IMR-90 (cell line): ENCODE measurements around the gene ATOSA. TPM values are rescaled to one million over a fixed set of nuclear protein-coding genes. Genes with fewer than 3 reads are reported as not detected.

Source experiments
- ATAC-seq: fragments of 200-7000 bp; cut with Tn5 transposase; 2 replicates; pipeline ENCODE4 v1.9.1; 2020; ENCODE audit warnings: low read depth, mild to moderate bottlenecking, moderate library complexity
- BruUV-seq: library from RNA; stranded (reverse); fragments of 400-500 nt; replicated peaks from 2 replicates; lab custom pipeline; 2021; lab: Mats Ljungman, UMichigan
- CTCF ChIA-PET: fragments of 300-600 bp; formaldehyde crosslinking; extraction: SDS; loops from one replicate; lab custom pipeline; 2021; ENCODE audit warnings: antibody characterized with exemption; lab: Yijun Ruan, JAX
- POLR2A ChIA-PET: fragments of 300-600 bp; sonication (Branson Sonifier 250); formaldehyde crosslinking; loops from one replicate; lab custom pipeline; 2022; ENCODE audit warnings: antibody characterized with exemption; ENCODE audit not compliant: unreplicated experiment; lab: Charles Lee
- DNase-seq: peaks from one replicate; pipeline ENCODE4 v3.0.0; 2013
- H2AFZ ChIP-seq: replicated peaks from 2 replicates; pipeline ENCODE3; 2013; ENCODE audit warnings: low read length, mild to moderate bottlenecking; ENCODE audit not compliant: poor library complexity
- H2AK5ac ChIP-seq: 2 replicates; pipeline ENCODE4 v1.6.1; 2013; ENCODE audit warnings: low read depth, low read length, inconsistent platforms
- H2AK9ac ChIP-seq: replicated peaks from 2 replicates; pipeline ENCODE3; 2013; ENCODE audit warnings: mild to moderate bottlenecking, low read depth, low read length, moderate library complexity; ENCODE audit not compliant: poor library complexity
- H2BK120ac ChIP-seq: 2 replicates; pipeline ENCODE4 v1.6.1; 2013; ENCODE audit warnings: low read depth, low read length, inconsistent platforms
- H2BK15ac ChIP-seq: 3 replicates; pipeline ENCODE4 v1.6.1; 2013; ENCODE audit warnings: low read depth, low read length, inconsistent platforms
- H2BK20ac ChIP-seq: 2 replicates; pipeline ENCODE4 v1.6.1; 2013; ENCODE audit warnings: low read depth, mild to moderate bottlenecking, inconsistent platforms, low read length, moderate library complexity
- H2BK5ac ChIP-seq: 2 replicates; pipeline ENCODE4 v1.6.1; 2013; ENCODE audit warnings: mild to moderate bottlenecking, low read depth, low read length, inconsistent platforms; ENCODE audit not compliant: poor library complexity, severe bottlenecking
- H3K14ac ChIP-seq: replicated peaks from 2 replicates; pipeline ENCODE4 v1.6.1; 2013; ENCODE audit warnings: low read depth, low read length, inconsistent platforms
- H3K18ac ChIP-seq: 2 replicates; pipeline ENCODE4 v1.6.1; 2013; ENCODE audit warnings: low read depth, low read length, control low read depth
- H3K23ac ChIP-seq: 2 replicates; pipeline ENCODE4 v1.6.1; 2013; ENCODE audit warnings: low read depth, low read length, inconsistent platforms
- H3K27ac ChIP-seq: 2 replicates; pipeline ENCODE4 v1.5.1; 2013; ENCODE audit warnings: mild to moderate bottlenecking, control low read depth, low read length; ENCODE audit not compliant: insufficient read depth
- H3K27me3 ChIP-seq: 2 replicates; pipeline ENCODE4 v1.6.1; 2013; ENCODE audit warnings: low read length; ENCODE audit not compliant: control insufficient read depth, insufficient read depth
- H3K36me3 ChIP-seq: 2 replicates; pipeline ENCODE4 v1.6.1; 2013; ENCODE audit warnings: low read length, mixed read lengths; ENCODE audit not compliant: control insufficient read depth, insufficient read depth
- H3K4ac ChIP-seq: 2 replicates; pipeline ENCODE4 v1.6.1; 2013; ENCODE audit warnings: low read depth, low read length, inconsistent platforms
- H3K4me1 ChIP-seq: 2 replicates; pipeline ENCODE4 v1.6.1; 2013; ENCODE audit warnings: low read length, mixed read lengths; ENCODE audit not compliant: control insufficient read depth, insufficient read depth
- H3K4me2 ChIP-seq: 2 replicates; pipeline ENCODE4 v1.6.1; 2013; ENCODE audit warnings: low read depth, mild to moderate bottlenecking, control low read depth, low read length, moderate library complexity
- H3K4me3 ChIP-seq: 2 replicates; pipeline ENCODE4 v1.5.1; 2013; ENCODE audit warnings: low read depth, mild to moderate bottlenecking, control low read depth, low read length, moderate library complexity; ENCODE audit not compliant: insufficient read depth
- H3K56ac ChIP-seq: 2 replicates; pipeline ENCODE4 v1.6.1; 2013; ENCODE audit warnings: low read length, inconsistent platforms; ENCODE audit not compliant: insufficient read depth; ENCODE audit errors: extremely low read depth
- H3K79me1 ChIP-seq, 2 experiments: 2 replicates each; pipeline ENCODE4 v1.6.1; 2013; ENCODE audit warnings: low read length in 2 of 2, inconsistent platforms in 1 of 2, low read depth in 1 of 2
- H3K9ac ChIP-seq: 2 replicates; pipeline ENCODE4 v1.6.1; 2013; ENCODE audit warnings: low read depth, low read length, control low read depth
- H3K9me1 ChIP-seq: 2 replicates; pipeline ENCODE4 v1.6.1; 2013; ENCODE audit warnings: low read length, inconsistent platforms; ENCODE audit not compliant: insufficient read depth
- H3K9me3 ChIP-seq: 2 replicates; pipeline ENCODE4 v1.6.1; 2013; ENCODE audit warnings: low read length; ENCODE audit not compliant: control insufficient read depth, insufficient read depth
- H4K20me1 ChIP-seq: 2 replicates; pipeline ENCODE4 v1.6.1; 2013; ENCODE audit warnings: low read length, inconsistent platforms; ENCODE audit not compliant: insufficient read depth
- H4K5ac ChIP-seq: 2 replicates; pipeline ENCODE4 v1.6.1; 2013; ENCODE audit warnings: mild to moderate bottlenecking, low read depth, low read length, control low read depth
- H4K8ac ChIP-seq, 2 experiments: 2 replicates each; pipeline ENCODE4 v1.6.1; 2013; ENCODE audit warnings: low read depth in 2 of 2, low read length in 2 of 2, control low read depth in 1 of 2, inconsistent platforms in 1 of 2
- H4K91ac ChIP-seq: 2 replicates; pipeline ENCODE4 v1.6.1; 2013; ENCODE audit warnings: low read depth, low read length, inconsistent platforms; ENCODE audit not compliant: insufficient read depth
- BHLHE40 ChIP-seq: fragments of 150-350 bp; IDR thresholded peaks from 2 replicates; pipeline ENCODE4 v1.6.1; 2016; ENCODE audit warnings: mild to moderate bottlenecking, low read depth, low read length
- CEBPB ChIP-seq: IDR thresholded peaks from 2 replicates; pipeline ENCODE4 v1.6.1; 2012; ENCODE audit warnings: low read depth, low read length, improper control_type of control experiment
- CTCF ChIP-seq: conservative IDR thresholded peaks from 2 replicates; pipeline ENCODE4 v1.5.1; 2012; ENCODE audit warnings: mild to moderate bottlenecking, low read depth, low read length, improper control_type of control experiment
- RAD21 ChIP-seq: IDR thresholded peaks from 2 replicates; pipeline ENCODE4 v1.6.1; 2012; ENCODE audit warnings: low read length, improper control_type of control experiment
- RFX5 ChIP-seq: IDR thresholded peaks from 2 replicates; pipeline ENCODE4 v1.8.0; 2012; ENCODE audit warnings: low read depth, mild to moderate bottlenecking, low read length, moderate library complexity
- WGBS, 2 experiments: methylation state at CpG; one replicate each; pipeline versions ENCODE4 v1.1.5 to v1.1.7; 2013; ENCODE audit warnings: missing lambda C conversion rate in 2 of 2; ENCODE audit not compliant: insufficient read length in 1 of 2; ENCODE audit errors: extremely low coverage in 2 of 2; 5-methylcytosine and 5-hydroxymethylcytosine counted together
- dilution Hi-C: fragments of 300-500 bp; cut with HindIII; formaldehyde crosslinking; loops from one replicate; pipeline ENCODE4 v1.14.3; 2018; ENCODE audit warnings: low sequenced_read_pairs; ENCODE audit not compliant: unreplicated experiment
- in situ Hi-C: fragments of 300-500 bp; cut with MboI; formaldehyde crosslinking; loops from 3 replicates; pipeline ENCODE4 v1.14.3; 2019; ENCODE audit warnings: low sequenced_read_pairs, inconsistent platforms, mixed read lengths
- intact Hi-C: fragments of 100-400 bp; cut with micrococcal nuclease; formaldehyde crosslinking; loops from 2 replicates; pipeline ENCODE4 v1.10.0; 2022
- polyA plus RNA-seq, 3 experiments: library from polyadenylated mRNA; depleted of rRNA; stranded (reverse); fragments of >200 nt; gene quantifications; 2 replicates each; pipeline ENCODE4 v1.2.3, GENCODE V29; 2012; ENCODE audit warnings: low replicate concordance in 1 of 3
- total RNA-seq: library from RNA; depleted of rRNA; stranded (reverse); fragments of >200 nt; gene quantifications from 2 replicates; pipeline ENCODE4 v1.2.3, GENCODE V29; 2012

ATOSA gene
- total and polyA plus RNA-seq, 2 of the 4 experiments (the other 2 are of a cell fraction): 13.2 to 17.2 TPM

DNA sequence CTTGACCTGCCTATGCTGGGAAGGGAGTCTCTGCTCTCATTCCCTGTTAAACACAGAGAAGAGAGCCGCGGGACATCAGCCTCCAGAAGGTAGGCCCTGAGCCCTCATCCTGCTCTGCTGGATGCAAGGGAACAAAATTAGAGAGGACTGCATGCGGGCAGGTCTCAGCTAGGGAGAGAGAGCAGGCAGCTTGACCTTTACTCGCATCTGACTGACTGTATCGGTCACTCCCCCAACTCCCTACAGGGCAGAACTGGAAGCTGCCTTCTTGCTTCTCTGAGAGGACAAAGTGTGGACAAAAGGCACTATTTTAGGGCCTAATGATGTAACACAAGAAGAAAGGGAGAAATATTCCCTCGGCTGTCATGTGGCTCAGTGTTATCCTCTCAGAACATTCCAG, 38.7 kb upstream of the ATOSA start:
- H3K9ac ChIP-seq: no peak overlapping the region
- H4K91ac ChIP-seq: no peak overlapping the region
- ATAC-seq (no peak), DNase-seq (no peak)
- no peak overlapping the region for H4K8ac ChIP-seq
- H4K5ac ChIP-seq: no peak overlapping the region
- H3K4me2 ChIP-seq: no peak overlapping the region
- H3K36me3 ChIP-seq: no peaks in the 10 kb centered on the region
- H3K18ac ChIP-seq: no peak overlapping the region
- in situ Hi-C loops: no loop called here
- no peaks in the 10 kb centered on the region for H3K9me3 ChIP-seq
- no peak overlapping the region for H2AK9ac ChIP-seq
- TF ChIP-seq RAD21: no peak
- no peak for TF ChIP-seq BHLHE40
- no peak for TF ChIP-seq CTCF
- no peak for TF ChIP-seq CEBPB
- no peak for TF ChIP-seq RFX5
- dilution Hi-C loops: no loop called here
- H3K27me3 ChIP-seq: peaks cover 6% of the 10 kb centered on the region
- no peak overlapping the region for H3K27ac ChIP-seq
- H2BK5ac ChIP-seq: no peak overlapping the region
- intact Hi-C loops: no loop called here
- H2BK20ac ChIP-seq: no peak overlapping the region
- no TSS peak for BruUV-seq
- no peak overlapping the region for H3K56ac ChIP-seq
- H3K4me3 ChIP-seq: no peak overlapping the region
- ChIA-PET POLR2A (no interaction called here), CTCF (no interaction called here)
- H3K9me1 ChIP-seq: no peaks in the 10 kb centered on the region
- no peaks in the 10 kb centered on the region for H4K20me1 ChIP-seq
- H3K14ac ChIP-seq: no peak overlapping the region
- no peak overlapping the region for H3K4ac ChIP-seq
- no peaks in the 10 kb centered on the region for H3K4me1 ChIP-seq
- H2BK120ac ChIP-seq: no peak overlapping the region
- no peaks in the 10 kb centered on the region for H3K79me1 ChIP-seq
- H3K23ac ChIP-seq: no peak overlapping the region
- 100% methylated on average over 2 of the region's 6 CpGs; no CpG with 5 or more reads in 1 of the 2 experiments for WGBS, 2 experiments
- no peak overlapping the region for H2AK5ac ChIP-seq
- H2BK15ac ChIP-seq: no peak overlapping the region
- no peak overlapping the region for H2AFZ ChIP-seq
